HG02943 (cell line): ENCODE results near the gene CD164L2.

Experiments
- ATAC-seq: cut with Tn5 transposase; IDR thresholded peaks from one replicate; pipeline ENCODE4 v1.9.1; 2021; ENCODE audit warnings: mild to moderate bottlenecking, low read depth, moderate library complexity; ENCODE audit not compliant: unreplicated experiment

The CD164L2 gene

GRCh38 chr1:27349784-27350662 lies 33.1 kb downstream of the CD164L2 start:
- ATAC-seq: no peak

DNA sequence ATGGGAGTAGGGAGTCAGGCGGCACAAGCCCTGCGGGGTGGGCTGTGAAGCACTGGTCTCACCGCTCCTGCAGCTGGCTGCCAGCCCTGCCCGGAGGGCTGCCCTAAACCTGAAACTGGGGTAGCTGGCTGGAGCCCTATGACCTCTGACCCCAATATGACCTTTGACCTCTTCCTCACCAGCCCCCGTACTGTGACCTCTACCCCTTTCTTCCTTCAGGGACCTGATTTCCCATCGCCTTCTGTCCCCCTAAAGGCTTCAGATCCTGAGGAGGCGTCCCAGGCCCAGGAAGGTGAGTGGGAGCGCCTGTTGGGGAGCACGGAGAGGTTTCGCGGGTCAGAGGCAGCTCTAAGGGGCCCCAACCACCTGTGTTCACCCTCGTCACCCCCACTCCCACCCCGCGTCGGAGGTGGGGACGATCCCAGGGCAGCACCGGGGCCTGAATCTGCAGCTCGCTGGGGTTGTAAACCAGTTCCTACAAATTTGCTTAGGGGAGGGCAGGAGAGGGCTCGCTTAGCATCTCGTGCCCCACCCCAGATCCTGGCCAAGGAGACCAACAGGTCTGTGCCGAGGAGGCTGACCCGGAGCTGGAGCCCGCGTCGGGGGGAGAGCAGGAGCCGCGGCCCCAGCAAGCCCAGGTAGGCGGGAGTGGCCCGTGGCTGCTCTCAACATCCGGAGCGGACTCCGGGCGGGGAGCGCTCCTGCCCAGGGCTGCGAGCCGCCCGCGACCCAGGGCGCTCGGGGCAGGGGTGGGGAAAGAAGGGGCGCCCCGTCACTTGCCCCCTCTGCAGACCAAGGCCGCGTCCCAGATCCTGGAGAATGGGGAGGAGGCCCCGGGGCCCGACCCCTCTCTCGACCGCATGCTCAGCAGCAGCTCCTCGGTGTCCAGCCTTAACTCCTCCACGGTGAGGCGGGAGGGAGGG lies 34.0 kb downstream of the CD164L2 start:
- ATAC-seq: no peak

GRCh38 chr1:27346991-27347624 lies 36.0 kb downstream of the CD164L2 start:
- ATAC-seq: no peak

- ATAC-seq: no peak
Measured at GRCh38 chr1:27346357-27346756, 36.8 kb downstream of the CD164L2 start.

DNA sequence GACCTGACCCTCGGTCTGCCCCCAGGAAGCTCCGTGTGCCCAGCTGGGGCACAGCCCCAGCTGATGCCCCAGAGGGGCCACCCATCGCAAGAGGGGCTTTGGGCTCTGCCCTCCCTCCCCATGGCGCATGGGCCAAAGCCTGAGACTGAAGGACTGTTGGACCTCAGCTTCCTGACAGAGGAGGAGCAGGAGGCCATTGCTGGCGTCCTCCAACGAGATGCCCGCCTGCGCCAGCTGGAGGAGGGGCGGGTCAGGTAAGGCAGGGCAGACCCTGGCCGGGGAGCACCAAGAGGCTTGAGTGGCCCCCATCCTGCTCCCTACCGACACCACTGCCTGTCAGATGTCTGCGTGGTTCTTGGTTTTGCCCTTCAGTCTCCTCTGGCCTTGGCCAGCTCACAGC lies 37.9 kb downstream of the CD164L2 start:
- no peak for ATAC-seq

DNA sequence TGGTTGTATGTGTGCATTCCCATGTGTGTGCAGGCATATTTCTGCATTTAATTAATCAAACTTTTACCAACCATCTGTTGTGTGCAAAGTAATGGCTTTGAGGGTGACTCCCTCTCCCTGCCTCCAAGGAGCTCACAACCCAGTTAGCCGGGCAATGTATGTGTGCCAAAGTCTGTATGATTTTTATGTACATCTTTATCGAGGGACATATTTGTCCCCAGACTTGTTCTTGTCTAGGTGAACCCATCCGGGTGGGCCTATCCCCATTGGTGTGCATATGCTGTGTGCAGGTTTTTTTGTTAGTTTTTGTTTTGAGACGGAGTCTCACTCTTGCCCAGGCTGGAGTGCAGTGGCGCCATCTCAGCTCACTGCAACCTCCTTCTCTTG lies 39.5 kb downstream of the CD164L2 start:
- no peak for ATAC-seq

DNA sequence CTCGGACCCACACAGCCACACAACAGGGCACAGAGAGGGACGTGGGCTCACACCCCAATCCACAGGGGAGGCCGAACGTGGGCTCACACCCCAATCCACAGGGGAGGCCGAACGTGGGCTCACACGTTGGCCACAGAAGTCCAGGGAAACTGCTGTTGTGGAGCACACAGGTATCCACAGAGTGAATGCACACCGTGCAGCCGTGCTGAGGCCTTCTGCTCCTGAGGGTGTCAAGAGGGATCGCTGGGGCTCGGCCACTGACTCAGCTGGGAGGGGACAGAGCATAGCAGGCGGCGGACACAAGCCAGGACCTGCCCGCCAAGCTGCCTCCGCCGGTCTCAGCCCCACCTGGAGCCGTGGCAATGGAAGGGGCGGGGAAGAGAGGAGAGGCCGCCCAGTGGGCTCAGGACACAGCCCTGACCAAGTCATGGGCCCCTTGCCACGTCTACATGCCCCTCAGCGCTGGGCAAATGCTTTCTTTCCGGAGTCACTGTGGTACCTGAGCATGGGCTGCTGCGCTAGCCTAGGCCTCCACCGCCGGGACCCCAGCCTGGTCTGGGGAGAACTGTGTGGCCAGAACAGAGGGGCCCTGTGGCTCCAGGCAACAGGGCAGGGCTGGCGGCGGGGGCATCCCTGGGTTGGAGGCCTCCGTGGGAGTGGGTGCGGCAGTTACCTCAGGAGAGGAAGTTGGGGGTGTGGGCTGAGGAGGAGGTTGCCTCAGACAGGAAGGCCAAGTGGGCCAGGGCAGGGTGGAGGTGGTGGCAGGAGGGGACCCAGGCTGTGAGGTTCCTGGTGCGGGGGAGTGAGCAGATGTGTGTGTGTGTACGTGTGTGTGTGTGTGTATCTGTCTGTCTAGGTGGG lies 40.1 kb downstream of the CD164L2 start:
- no peak for ATAC-seq

GRCh38 chr1:27342391-27342777 lies 40.7 kb downstream of the CD164L2 start:
- no peak for ATAC-seq

GRCh38 chr1:27341525-27342252 lies 41.4 kb downstream of the CD164L2 start, which contains the start of gene SYTL1:
SYTL1 (plus strand) TSS chr1:27342022; CDS start chr1:27345335, 3,313 bp downstream.
- ATAC-seq: peak; percentile 47

DNA sequence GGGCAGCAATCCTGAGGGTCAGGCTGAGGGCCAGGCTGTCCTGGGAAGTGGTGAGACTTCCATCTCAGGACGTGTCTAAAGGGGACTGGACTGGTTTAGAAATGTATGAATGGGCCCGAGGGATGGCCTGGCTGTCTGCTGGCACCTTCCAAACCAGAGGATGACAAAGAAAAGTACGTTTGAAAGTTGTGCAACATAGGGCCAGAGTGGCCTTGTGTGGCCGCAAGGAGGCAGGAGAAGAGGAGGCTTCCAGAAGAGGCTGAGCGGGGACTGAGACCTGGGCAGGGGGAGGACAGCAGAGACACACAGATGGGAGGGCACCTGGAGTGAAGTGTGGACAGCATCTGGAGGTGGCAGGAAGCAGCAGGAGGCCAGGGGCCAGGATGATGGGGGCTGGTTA lies 43.9 kb downstream of the CD164L2 start:
- no peak for ATAC-seq

- ATAC-seq: no peak
Measured at GRCh38 chr1:27338751-27339150, 44.4 kb downstream of the CD164L2 start.

- no peak for ATAC-seq
Measured at GRCh38 chr1:27336756-27337155, 46.4 kb downstream of the CD164L2 start.

DNA sequence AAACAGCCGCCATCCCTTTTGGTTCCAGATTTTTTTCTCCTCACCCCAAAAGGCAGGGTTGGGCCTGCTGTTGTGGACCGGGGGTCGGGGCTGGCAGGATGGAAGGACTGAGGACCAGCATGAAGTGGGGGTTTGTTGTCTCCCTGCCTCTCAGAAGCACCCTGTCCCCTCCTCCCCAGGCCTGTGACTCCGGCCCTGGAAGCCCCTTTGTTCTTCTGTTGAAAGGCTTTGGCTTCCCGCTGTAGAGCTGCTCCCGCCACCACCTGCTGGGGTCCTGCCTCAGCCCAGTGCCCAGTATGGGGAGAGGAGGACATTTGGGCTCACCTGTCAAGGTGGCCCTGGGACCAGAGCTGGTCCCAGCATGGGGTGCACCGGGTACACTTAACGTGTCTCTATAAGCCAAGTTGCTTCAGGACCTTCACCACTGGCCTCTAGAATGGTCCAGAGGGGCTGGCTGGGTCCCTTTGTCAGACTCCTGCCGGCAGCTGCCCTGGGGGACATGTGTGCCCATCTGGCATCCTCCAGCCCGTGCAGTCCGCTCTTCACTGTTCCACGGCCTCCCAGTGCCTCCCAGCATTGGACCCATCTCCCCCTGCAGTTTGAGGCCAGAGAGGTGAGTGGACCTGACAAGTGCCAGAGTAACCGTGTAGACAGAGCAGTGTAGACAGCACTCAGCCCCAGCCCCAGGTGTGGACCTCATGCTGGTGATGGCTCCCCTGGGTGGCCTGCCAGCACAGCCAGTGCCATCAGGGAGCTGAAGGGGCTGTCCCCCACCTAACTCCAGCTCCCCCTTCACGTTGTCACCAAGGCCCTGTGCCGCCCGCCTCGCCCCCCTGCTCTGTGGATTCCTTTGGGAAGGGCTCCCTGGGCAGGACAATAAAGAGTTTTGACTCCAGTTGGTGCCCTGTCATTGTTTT lies 47.4 kb downstream of the CD164L2 start:
- no peak for ATAC-seq

GRCh38 chr1:27333717-27334279 lies 49.3 kb downstream of the CD164L2 start:
- no peak for ATAC-seq

DNA sequence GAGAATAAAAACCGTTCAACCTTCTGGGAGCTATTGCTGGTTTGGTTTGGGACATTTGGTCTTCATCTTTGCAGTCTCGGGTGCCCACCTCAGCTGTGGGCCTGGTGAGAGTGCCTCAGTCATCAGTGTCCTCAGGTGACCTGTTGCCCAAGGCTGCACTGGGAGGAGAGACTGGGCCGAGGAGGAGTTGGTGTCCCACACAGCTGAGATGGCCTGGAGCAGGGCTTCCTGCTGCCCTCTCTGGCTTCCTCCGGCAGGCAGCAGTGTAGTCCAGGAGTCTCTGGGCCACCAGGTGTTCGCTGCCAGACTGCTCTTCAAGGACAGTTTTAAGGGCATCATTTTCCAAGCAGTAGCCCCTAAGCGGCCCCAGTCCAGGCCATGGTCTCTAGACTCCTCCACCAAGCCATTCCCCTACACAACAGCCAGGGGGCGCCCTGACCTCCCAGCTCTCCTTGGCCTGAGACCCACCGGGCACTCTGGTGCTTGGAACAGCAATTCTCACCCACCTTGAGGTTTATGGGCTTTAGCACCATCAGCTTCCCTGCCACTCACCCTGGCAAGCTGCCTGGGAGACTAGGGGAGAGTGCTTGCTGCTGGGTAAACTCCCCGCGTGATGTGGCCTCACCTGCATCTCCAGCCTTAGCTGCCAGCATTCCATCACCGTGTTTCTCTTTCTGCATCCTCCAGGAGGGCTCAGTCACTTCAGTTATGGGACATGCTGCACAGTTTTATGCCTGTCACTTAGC lies 50.4 kb downstream of the CD164L2 start:
- ATAC-seq: no peak

- ATAC-seq: no peak
Measured at GRCh38 chr1:27331922-27332321, 51.2 kb downstream of the CD164L2 start.

GRCh38 chr1:27331426-27331825 lies 51.7 kb downstream of the CD164L2 start:
- no peak for ATAC-seq
